ENCODE data around the gene PLPP3. TPM values are rescaled to one million over a fixed set of nuclear protein-coding genes. Genes with fewer than 3 reads are reported as not detected.

Gene PLPP3
- total RNA-seq, 6 donors from 2014 or later: 30.7 to 117 (median 55.5) TPM

DNA sequence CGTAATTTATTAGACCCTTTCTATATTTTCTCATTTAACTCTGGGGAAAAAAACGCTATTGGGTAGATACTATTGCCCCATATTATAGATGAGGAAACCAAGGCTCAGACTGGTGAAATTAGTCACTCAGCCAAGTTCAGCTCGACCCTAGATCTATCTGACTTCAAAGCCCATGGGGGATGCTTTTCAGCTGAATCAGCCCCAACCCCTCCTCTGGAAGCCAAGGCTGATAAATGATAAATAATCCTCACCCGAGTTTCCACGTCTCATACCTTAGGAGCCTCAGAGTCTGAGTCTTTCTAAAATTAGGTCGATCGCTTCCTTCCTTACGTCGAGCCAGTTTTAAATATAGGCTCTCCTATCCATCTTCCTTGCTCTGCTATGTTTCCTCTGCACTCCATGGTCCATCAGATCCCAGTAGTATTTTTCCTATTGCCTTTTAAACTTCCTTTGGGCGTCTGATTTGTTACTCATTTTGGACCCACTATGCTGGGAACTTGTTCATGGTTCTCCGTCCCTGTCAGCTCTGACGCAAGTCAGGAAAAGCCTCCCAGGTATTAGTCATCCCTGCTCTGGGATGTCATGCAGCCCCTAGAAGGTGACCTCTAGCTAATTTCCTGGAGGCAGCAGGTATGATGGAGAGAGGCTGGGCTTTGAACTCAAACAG lies 122.8 kb downstream of the PLPP3 start:
- Histone ChIP-seq H3K4me1 (peaks cover 0 to 14% (median 12%) of the 10 kb centered on the region in 4 donors), H3K9me3 (no peaks in the 10 kb centered on the region), H3K27me3 (no peaks in the 10 kb centered on the region), H3K27ac (no peak overlapping the region), H3K4me3 (no peak overlapping the region), H3K36me3 (no peaks in the 10 kb centered on the region)
- TF ChIP-seq EP300 (IDR thresholded peaks at IDR 0.05) (peak in 1 of 4 donors; percentile 31), POLR2AphosphoS5 (IDR thresholded peaks at IDR 0.05) (peak in 1 of 2 donors; percentile 21), POLR2A (IDR thresholded peaks at IDR 0.05) (no peak)
- TF ChIP-seq, protein P1, sequence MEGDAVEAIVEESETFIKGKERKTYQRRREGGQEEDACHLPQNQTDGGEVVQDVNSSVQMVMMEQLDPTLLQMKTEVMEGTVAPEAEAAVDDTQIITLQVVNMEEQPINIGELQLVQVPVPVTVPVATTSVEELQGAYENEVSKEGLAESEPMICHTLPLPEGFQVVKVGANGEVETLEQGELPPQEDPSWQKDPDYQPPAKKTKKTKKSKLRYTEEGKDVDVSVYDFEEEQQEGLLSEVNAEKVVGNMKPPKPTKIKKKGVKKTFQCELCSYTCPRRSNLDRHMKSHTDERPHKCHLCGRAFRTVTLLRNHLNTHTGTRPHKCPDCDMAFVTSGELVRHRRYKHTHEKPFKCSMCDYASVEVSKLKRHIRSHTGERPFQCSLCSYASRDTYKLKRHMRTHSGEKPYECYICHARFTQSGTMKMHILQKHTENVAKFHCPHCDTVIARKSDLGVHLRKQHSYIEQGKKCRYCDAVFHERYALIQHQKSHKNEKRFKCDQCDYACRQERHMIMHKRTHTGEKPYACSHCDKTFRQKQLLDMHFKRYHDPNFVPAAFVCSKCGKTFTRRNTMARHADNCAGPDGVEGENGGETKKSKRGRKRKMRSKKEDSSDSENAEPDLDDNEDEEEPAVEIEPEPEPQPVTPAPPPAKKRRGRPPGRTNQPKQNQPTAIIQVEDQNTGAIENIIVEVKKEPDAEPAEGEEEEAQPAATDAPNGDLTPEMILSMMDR (IDR thresholded peaks at IDR 0.05): no peak
- ATAC-seq (ENCODE audit: low FRiP score in 2 of 2) (no peak), DNase-seq (no peak)
- WGBS, 2 donors: 55 to 64% methylated on average over 12 of the region's 12 CpGs

DNA sequence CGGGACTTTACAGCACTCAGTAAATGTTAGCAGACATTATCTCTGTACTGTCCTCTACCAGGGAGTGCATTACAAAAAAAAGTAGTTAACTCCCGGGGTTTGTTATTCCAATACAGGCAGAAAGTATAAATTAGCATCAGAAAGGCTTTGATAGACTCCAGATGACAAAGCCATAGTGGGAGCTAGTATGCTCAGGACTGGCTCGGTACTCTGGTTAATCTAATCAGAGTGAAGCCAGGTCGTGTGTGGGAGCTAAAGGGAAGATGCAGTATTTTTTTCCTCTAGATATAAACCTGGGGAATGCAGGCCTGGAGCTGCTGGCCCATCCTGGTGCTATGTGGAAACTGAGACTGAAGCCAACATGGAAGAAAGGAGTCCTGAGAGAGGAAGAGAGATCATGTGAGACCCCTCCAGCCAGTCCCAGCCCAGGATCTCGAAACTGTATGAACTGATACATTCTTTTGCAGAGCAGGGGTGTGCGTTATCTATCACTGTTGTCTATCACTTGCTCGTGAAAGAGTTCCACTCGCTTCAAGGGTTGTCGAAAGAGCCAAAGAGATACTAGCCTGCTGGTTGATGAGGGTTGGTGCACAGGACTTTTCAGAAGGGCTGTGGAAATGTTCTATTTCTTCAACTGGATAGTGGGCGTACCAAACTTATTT lies 125.8 kb downstream of the PLPP3 start:
- no peak for DNase-seq
- H3K27me3 ChIP-seq: no peaks in the 10 kb centered on the region
- H3K36me3 ChIP-seq: no peaks in the 10 kb centered on the region
- H3K4me1 ChIP-seq: peaks cover 0 to 19% (median 12%) of the 10 kb centered on the region in 4 donors
- WGBS, 2 donors: 89 to 91% methylated on average over 10 of the region's 10 CpGs
- peak overlapping the region in 1 of 4 donors; percentile 47 for H3K27ac ChIP-seq
- no peak for TF ChIP-seq EP300 (IDR thresholded peaks at IDR 0.05)
- TF ChIP-seq POLR2A (IDR thresholded peaks at IDR 0.05): no peak
- no peak for TF ChIP-seq POLR2AphosphoS5 (IDR thresholded peaks at IDR 0.05)
- TF ChIP-seq, protein P1 (IDR thresholded peaks at IDR 0.05): no peak
- no peak overlapping the region for H3K4me3 ChIP-seq
- no peak for ATAC-seq (ENCODE audit: low FRiP score in 2 of 2)
- H3K9me3 ChIP-seq: no peaks in the 10 kb centered on the region

DNA sequence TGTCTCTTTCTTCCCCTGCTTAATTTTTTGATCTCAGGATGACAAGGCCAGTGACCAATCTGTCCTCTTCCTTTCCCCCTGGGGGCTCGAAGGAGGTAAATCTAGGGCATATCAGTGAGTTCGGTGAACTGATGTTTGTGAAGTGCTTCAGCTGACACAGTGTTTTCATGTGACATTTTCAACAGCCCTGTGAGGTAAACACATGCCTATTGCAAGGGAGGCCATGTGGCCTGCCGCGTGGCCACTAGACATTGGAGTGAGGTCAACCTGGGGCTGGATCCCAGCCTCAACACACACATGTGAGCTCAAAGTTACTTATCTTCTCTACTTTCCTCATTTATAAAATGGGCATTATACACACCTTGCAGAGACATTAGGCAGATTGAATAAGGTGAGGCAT lies 126.3 kb downstream of the PLPP3 start:
- Histone ChIP-seq H3K4me1 (peaks cover 0 to 21% (median 14%) of the 10 kb centered on the region in 4 donors), H3K27ac (peak overlapping the region in 2 of 4 donors; percentile 47 to 49), H3K9me3 (no peaks in the 10 kb centered on the region), H3K4me3 (no peak overlapping the region), H3K27me3 (no peaks in the 10 kb centered on the region), H3K36me3 (no peaks in the 10 kb centered on the region)
- TF ChIP-seq POLR2A (IDR thresholded peaks at IDR 0.05) (no peak), POLR2AphosphoS5 (IDR thresholded peaks at IDR 0.05) (peak in 1 of 2 donors; percentile 62), EP300 (IDR thresholded peaks at IDR 0.05) (peak in 1 of 4 donors; percentile 85)
- TF ChIP-seq, protein P1 (IDR thresholded peaks at IDR 0.05): no peak
- ATAC-seq (ENCODE audit: low FRiP score in 2 of 2) (peak in 1 of 2 donors; percentile 54), DNase-seq (peak; percentile 21 to 54)
- 52 to 61% methylated on average over 3 to 4 of the region's 4 CpGs for WGBS, 2 donors

DNA sequence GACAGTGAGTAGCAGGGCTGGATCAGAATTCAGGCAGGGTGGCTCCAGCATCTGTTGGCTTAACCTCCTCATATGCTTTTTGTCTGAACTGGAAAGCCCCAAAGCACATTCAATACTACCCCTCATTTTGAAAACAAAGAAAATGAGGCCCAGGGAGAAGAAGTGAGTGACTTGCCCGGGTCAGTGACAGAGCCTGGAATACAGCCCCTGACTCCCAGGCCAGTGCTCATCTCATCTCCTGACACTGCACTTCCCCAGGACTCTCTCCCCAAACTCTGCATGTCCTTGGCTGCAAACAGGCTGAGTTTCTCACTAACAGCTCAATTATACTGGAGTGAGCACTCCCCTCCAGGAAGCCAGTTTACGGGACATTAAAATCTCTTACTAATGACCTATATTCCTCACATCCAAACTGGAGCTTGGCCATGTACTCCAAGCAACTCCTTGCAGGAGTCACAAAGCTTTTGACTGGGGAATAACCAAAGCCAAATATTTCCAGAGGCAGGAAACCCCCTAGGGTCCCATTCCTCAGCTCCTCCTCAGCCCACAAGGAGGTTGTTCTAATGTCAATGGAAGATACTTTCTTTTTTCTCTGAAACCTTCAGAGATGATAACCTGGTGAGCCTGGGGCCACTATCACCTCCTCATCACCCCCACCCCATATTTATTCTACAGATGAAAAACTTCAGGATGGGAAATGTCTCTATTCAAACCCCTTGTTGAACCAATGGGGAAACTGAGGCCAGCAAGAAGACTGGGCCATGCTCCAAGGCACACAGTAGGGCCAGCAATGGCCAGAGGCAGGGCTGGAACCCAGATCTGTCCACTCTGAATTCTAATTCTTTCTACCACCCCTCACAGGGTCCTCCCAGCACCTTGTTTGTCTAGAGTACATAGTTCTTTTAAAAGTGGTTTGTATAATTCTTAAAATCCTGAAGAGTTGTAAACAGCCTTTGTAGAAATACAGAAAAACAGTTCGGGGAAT lies 127.0 kb downstream of the PLPP3 start:
- Histone ChIP-seq H3K4me3 (no peak overlapping the region), H3K27me3 (no peaks in the 10 kb centered on the region), H3K4me1 (peaks cover 5 to 26% (median 16%) of the 10 kb centered on the region in 4 donors), H3K27ac (peak overlapping the region in 3 of 4 donors; percentile 30 to 49 (median 47)), H3K36me3 (no peaks in the 10 kb centered on the region), H3K9me3 (no peaks in the 10 kb centered on the region)
- 62 to 66% methylated on average over 3 of the region's 3 CpGs for WGBS, 2 donors
- peak; percentile 43 to 49 for ATAC-seq (ENCODE audit: low FRiP score in 2 of 2)
- TF ChIP-seq EP300 (IDR thresholded peaks at IDR 0.05): peak in 1 of 4 donors; percentile 63
- TF ChIP-seq, protein P1 (IDR thresholded peaks at IDR 0.05): no peak
- no peak for TF ChIP-seq POLR2A (IDR thresholded peaks at IDR 0.05)
- peak in 1 of 2 donors; percentile 56 for TF ChIP-seq POLR2AphosphoS5 (IDR thresholded peaks at IDR 0.05)
- no peak for DNase-seq
